Left lung (tissue), 10 donors: Measurements from ENCODE around the gene PDCL3. TPM values are rescaled to one million over a fixed set of nuclear protein-coding genes. Genes with fewer than 3 reads are reported as not detected.

ENCODE experiments used
- ATAC-seq: fragments of 200-7000 bp; cut with Tn5 transposase; one replicate; pipeline ENCODE4 v1.9.1; 2020; ENCODE audit warnings: moderate library complexity
- DNase-seq, 4 donors: peaks; one replicate each; pipeline ENCODE4 v3.0.0-alpha.2; 2013 to 2020
- H3K27ac ChIP-seq, 2 donors: fragments of 200-600 bp; sonication (generic) in 1 of 2; one replicate each; pipeline versions ENCODE4 v1.5.0 to v1.8.0; 2020 to 2021
- H3K27me3 ChIP-seq, 2 donors: fragments of 200-600 bp; sonication (generic) in 1 of 2; one replicate each; pipeline versions ENCODE4 v1.5.0 to v1.8.0; 2020 to 2021
- H3K36me3 ChIP-seq, 2 donors: fragments of 200-600 bp; sonication (generic) in 1 of 2; one replicate each; pipeline versions ENCODE4 v1.5.0 to v1.8.0; 2020 to 2021
- H3K4me1 ChIP-seq, 2 donors: fragments of 200-600 bp; one replicate each; pipeline ENCODE4 v1.8.0; 2021
- H3K4me3 ChIP-seq, 2 donors: fragments of 200-600 bp; sonication (generic) in 1 of 2; one replicate each; pipeline versions ENCODE4 v1.5.0 to v1.8.0; 2020 to 2021; ENCODE audit warnings: mild to moderate bottlenecking in 1 of 2
- H3K9me3 ChIP-seq, 2 donors: fragments of 200-600 bp; sonication (generic) in 1 of 2; one replicate each; pipeline versions ENCODE4 v1.5.0 to v1.8.0; 2020 to 2021
- CTCF ChIP-seq, 2 donors: fragments of 200-600 bp; sonication (generic) in 1 of 2; IDR thresholded peaks; one replicate each; pipeline versions ENCODE4 v1.5.0 to v1.8.0; 2021; ENCODE audit warnings: antibody characterized with exemption in 2 of 2
- intact Hi-C, 2 donors: fragments of 100-400 bp; cut with DNase I; formaldehyde crosslinking; loops; one replicate each; pipeline versions ENCODE4 v1.11.2 to v1.14.2; 2022
- polyA plus RNA-seq, 6 donors: library from polyadenylated mRNA; unstranded; fragments of 120-200 nt; gene quantifications; one replicate each; pipeline ENCODE4 v1.2.1, GENCODE V29; 2013; ENCODE audit not compliant: insufficient read length in 6 of 6
- total RNA-seq, 2 donors: library from RNA; stranded (reverse); fragmentation: NEBNext Ultra II Directional; extraction: Animal tissue kit (Norgen Biotek cat#: 25700); gene quantifications; one replicate each; pipeline ENCODE4 v1.2.1, GENCODE V29; 2021
- donor health status: DM: no; HTN: yes; CAD: no.
- donor health status: DM: no; HTN: no; CAD: no.

PDCL3 gene
- total and polyA plus RNA-seq, 8 donors: 17.8 to 29.2 (median 27.4) TPM

GRCh38 chr2:100551303-100551702 lies 11.5 kb upstream of the PDCL3 start:
- TF ChIP-seq CTCF (IDR thresholded peaks at IDR 0.05): no peak
- ATAC-seq (no peak), DNase-seq (no peak)
- no peaks in the 10 kb centered on the region for H3K4me1 ChIP-seq
- H3K27me3 ChIP-seq: no peaks in the 10 kb centered on the region
- no peaks in the 10 kb centered on the region for H3K36me3 ChIP-seq
- no peak overlapping the region for H3K4me3 ChIP-seq
- H3K9me3 ChIP-seq: no peaks in the 10 kb centered on the region
- intact Hi-C loops: no loop called here
- no peak overlapping the region for H3K27ac ChIP-seq

GRCh38 chr2:100554798-100555407 lies 7.9 kb upstream of the PDCL3 start:
- no peaks in the 10 kb centered on the region for H3K4me1 ChIP-seq
- H3K27me3 ChIP-seq: no peaks in the 10 kb centered on the region
- no peak for TF ChIP-seq CTCF (IDR thresholded peaks at IDR 0.05)
- no peaks in the 10 kb centered on the region for H3K9me3 ChIP-seq
- DNase-seq (peak in 1 of 4 donors; percentile 57), ATAC-seq (peak; percentile 32)
- no peak overlapping the region for H3K27ac ChIP-seq
- no peaks in the 10 kb centered on the region for H3K36me3 ChIP-seq
- no peak overlapping the region for H3K4me3 ChIP-seq
- intact Hi-C loops: no loop called here

- no peaks in the 10 kb centered on the region for H3K9me3 ChIP-seq
- intact Hi-C loops: no loop called here
- DNase-seq (no peak), ATAC-seq (no peak)
- peaks cover 0 to 3% of the 10 kb centered on the region in 2 donors for H3K4me1 ChIP-seq
- no peaks in the 10 kb centered on the region for H3K36me3 ChIP-seq
- no peak for TF ChIP-seq CTCF (IDR thresholded peaks at IDR 0.05)
- H3K27ac ChIP-seq: no peak overlapping the region
- no peak overlapping the region for H3K4me3 ChIP-seq
- H3K27me3 ChIP-seq: no peaks in the 10 kb centered on the region
Measured at GRCh38 chr2:100556746-100557145, 6.0 kb upstream of the PDCL3 start.

- no peak for ATAC-seq
- intact Hi-C loops: no loop called here
- Histone ChIP-seq H3K9me3 (no peaks in the 10 kb centered on the region), H3K36me3 (no peaks in the 10 kb centered on the region), H3K4me3 (no peak overlapping the region), H3K27me3 (no peaks in the 10 kb centered on the region), H3K4me1 (peaks cover 0 to 22% of the 10 kb centered on the region in 2 donors), H3K27ac (no peak overlapping the region)
- DNase-seq: no peak
- TF ChIP-seq CTCF (IDR thresholded peaks at IDR 0.05): no peak
Measured at GRCh38 chr2:100560216-100560830, 2.5 kb upstream of the PDCL3 start.

GRCh38 chr2:100561191-100561590 lies 1.6 kb upstream of the PDCL3 start:
- H3K4me3 ChIP-seq: no peak overlapping the region
- DNase-seq (no peak), ATAC-seq (no peak)
- no peak for TF ChIP-seq CTCF (IDR thresholded peaks at IDR 0.05)
- H3K36me3 ChIP-seq: no peaks in the 10 kb centered on the region
- intact Hi-C loops: no loop called here
- H3K9me3 ChIP-seq: no peaks in the 10 kb centered on the region
- H3K27ac ChIP-seq: peak overlapping the region in 1 of 2 donors; percentile 97
- H3K27me3 ChIP-seq: no peaks in the 10 kb centered on the region
- H3K4me1 ChIP-seq: peaks cover 0 to 22% of the 10 kb centered on the region in 2 donors
